Loucy (cell line): Measurements from ENCODE around the gene C1orf35.

ENCODE experiments used
- H2AFZ ChIP-seq: fragments of 200-600 bp; sonication (generic); 2 replicates; pipeline ENCODE4 v1.6.0; 2016; ENCODE audit warnings: antibody characterized with exemption, mild to moderate bottlenecking, low read length, moderate library complexity
- H3F3A ChIP-seq: fragments of 200-600 bp; 2 replicates; pipeline ENCODE4 v1.6.0; 2016; ENCODE audit warnings: antibody characterized with exemption, low read depth, mild to moderate bottlenecking
- H3K27me3 ChIP-seq: fragments of 200-600 bp; sonication (generic); 2 replicates; pipeline ENCODE4 v1.6.1; 2014; ENCODE audit warnings: low read length, mild to moderate bottlenecking; ENCODE audit not compliant: insufficient read depth, poor library complexity, severe bottlenecking
- H3K36me3 ChIP-seq: fragments of 200-600 bp; sonication (generic); 2 replicates; pipeline ENCODE4 v1.6.1; 2016; ENCODE audit warnings: low read length; ENCODE audit not compliant: insufficient read depth
- H3K4me1 ChIP-seq: fragments of 200-600 bp; sonication (generic); 2 replicates; pipeline ENCODE4 v1.5.1; 2014; ENCODE audit warnings: low read length, mild to moderate bottlenecking; ENCODE audit not compliant: insufficient read depth, poor library complexity, severe bottlenecking
- H3K4me2 ChIP-seq: fragments of 200-600 bp; sonication (generic); 2 replicates; pipeline ENCODE4 v1.6.0; 2014; ENCODE audit warnings: antibody characterized with exemption, low read length, low read depth, mild to moderate bottlenecking; ENCODE audit not compliant: poor library complexity, severe bottlenecking
- H3K4me3 ChIP-seq: fragments of 200-600 bp; sonication (generic); 2 replicates; pipeline ENCODE4 v1.5.1; 2014; ENCODE audit warnings: low read length, mild to moderate bottlenecking, mixed read lengths; ENCODE audit not compliant: poor library complexity, severe bottlenecking
- H3K79me2 ChIP-seq: fragments of 200-600 bp; sonication (generic); 2 replicates; pipeline ENCODE4 v1.6.1; 2014; ENCODE audit warnings: low read length; ENCODE audit not compliant: insufficient read depth
- H3K9ac ChIP-seq: fragments of 200-600 bp; sonication (generic); 2 replicates; pipeline ENCODE4 v1.6.0; 2014; ENCODE audit warnings: mild to moderate bottlenecking, low read depth, low read length, moderate library complexity; ENCODE audit not compliant: poor library complexity, severe bottlenecking
- H3K9me2 ChIP-seq: fragments of 200-600 bp; sonication (generic); replicated peaks from 2 replicates; pipeline ENCODE4 v1.6.1; 2016; ENCODE audit warnings: low read depth, low read length, mixed read lengths
- H3K9me3 ChIP-seq: fragments of 200-600 bp; sonication (generic); 2 replicates; pipeline ENCODE4 v1.6.1; 2014; ENCODE audit warnings: mild to moderate bottlenecking, antibody characterized with exemption, low read length, low read depth; ENCODE audit not compliant: insufficient read depth
- H4K20me1 ChIP-seq: fragments of 200-600 bp; sonication (generic); 2 replicates; pipeline ENCODE4 v1.6.0; 2014; ENCODE audit warnings: antibody characterized with exemption, low read length, mild to moderate bottlenecking; ENCODE audit not compliant: insufficient read depth, poor library complexity, severe bottlenecking
- EZH2phosphoT487 ChIP-seq: fragments of 200-600 bp; IDR thresholded peaks from 2 replicates; pipeline ENCODE4 v1.6.1; 2018; ENCODE audit warnings: antibody characterized with exemption, mild to moderate bottlenecking, moderate library complexity, borderline replicate concordance
- TF ChIP-seq, protein P1 (sequence below): fragments of 200-600 bp; sonication (generic); conservative IDR thresholded peaks from 2 replicates; pipeline ENCODE4 v1.5.1; 2014; ENCODE audit warnings: mild to moderate bottlenecking, antibody characterized with exemption, low read length

C1orf35 gene

DNA sequence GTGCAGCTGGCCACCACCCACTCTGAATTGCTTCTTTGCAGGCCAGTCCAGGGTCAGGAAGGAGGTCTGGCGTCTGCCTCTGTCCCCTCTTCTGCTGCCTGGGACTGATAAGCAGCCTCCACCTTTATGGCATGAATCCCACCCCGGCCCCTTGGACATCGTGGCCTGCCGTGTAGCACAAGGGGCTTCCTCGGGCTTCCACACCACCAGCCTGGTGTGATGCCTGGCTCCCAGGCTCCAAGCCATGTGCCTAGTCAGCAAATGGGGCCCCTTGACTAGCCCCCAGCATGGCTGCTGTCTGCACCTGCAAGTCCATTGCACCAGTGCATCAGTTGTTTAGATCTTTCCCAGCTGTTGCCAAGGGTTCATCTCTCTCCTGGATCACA, 30.5 kb downstream of the C1orf35 start:
- Histone ChIP-seq H3F3A (no peaks in the 10 kb centered on the region), H3K9me2 (no peaks in the 10 kb centered on the region), H3K79me2 (no peaks in the 10 kb centered on the region), H3K4me3 (no peak overlapping the region), H3K4me1 (no peaks in the 10 kb centered on the region), H3K4me2 (no peak overlapping the region), H2AFZ (no peak overlapping the region), H3K27me3 (no peaks in the 10 kb centered on the region), H3K36me3 (no peaks in the 10 kb centered on the region), H3K9me3 (no peaks in the 10 kb centered on the region), H3K9ac (no peak overlapping the region), H4K20me1 (no peaks in the 10 kb centered on the region)
- TF ChIP-seq, protein P1, sequence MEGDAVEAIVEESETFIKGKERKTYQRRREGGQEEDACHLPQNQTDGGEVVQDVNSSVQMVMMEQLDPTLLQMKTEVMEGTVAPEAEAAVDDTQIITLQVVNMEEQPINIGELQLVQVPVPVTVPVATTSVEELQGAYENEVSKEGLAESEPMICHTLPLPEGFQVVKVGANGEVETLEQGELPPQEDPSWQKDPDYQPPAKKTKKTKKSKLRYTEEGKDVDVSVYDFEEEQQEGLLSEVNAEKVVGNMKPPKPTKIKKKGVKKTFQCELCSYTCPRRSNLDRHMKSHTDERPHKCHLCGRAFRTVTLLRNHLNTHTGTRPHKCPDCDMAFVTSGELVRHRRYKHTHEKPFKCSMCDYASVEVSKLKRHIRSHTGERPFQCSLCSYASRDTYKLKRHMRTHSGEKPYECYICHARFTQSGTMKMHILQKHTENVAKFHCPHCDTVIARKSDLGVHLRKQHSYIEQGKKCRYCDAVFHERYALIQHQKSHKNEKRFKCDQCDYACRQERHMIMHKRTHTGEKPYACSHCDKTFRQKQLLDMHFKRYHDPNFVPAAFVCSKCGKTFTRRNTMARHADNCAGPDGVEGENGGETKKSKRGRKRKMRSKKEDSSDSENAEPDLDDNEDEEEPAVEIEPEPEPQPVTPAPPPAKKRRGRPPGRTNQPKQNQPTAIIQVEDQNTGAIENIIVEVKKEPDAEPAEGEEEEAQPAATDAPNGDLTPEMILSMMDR = no peak
- no peak for TF ChIP-seq EZH2phosphoT487

DNA sequence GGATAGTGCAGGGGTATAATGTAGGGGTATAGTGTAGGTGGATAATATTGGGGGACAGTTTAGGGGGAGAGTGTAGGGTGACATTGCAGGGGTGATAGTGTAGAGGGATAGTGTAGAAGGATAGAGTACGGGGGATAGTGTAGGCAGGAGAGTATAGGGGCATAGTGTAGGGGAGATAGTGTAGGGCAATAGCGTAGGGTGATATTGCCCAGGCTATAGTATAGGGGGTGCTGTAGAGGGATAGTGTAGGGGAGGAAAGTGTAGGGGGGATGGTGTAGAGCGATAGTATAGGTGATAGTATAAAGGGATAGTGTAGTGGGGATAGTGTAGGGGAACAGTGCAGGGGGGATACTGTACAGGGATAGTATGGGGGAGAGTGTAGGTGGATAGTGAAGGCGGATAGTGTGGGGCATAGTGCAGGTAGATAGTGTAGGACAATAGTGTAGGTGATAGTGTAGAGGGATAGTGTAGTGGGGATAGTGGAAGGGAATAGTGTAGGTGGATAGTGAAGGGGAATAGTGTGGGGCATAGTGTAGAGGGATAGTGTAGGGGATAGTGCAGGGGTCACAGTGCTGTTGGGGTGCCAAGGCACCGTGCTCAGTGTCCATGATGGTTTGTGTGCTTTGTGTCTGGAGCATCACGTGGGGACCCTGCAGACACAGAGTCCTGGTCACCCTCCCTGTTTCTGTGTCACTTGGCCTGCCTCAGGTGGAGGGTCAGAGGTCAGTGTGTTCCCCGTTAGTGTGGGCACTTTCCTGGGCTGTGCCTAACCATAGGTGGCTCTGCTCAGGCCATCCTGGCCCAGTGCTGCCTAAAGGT, 31.1 kb downstream of the C1orf35 start:
- no peaks in the 10 kb centered on the region for H4K20me1 ChIP-seq
- no peaks in the 10 kb centered on the region for H3F3A ChIP-seq
- H2AFZ ChIP-seq = no peak overlapping the region
- H3K4me2 ChIP-seq = no peak overlapping the region
- no peaks in the 10 kb centered on the region for H3K27me3 ChIP-seq
- H3K36me3 ChIP-seq = no peaks in the 10 kb centered on the region
- no peaks in the 10 kb centered on the region for H3K9me3 ChIP-seq
- TF ChIP-seq EZH2phosphoT487 = no peak
- TF ChIP-seq, protein P1 = no peak
- no peaks in the 10 kb centered on the region for H3K4me1 ChIP-seq
- no peak overlapping the region for H3K9ac ChIP-seq
- H3K9me2 ChIP-seq = no peaks in the 10 kb centered on the region
- H3K79me2 ChIP-seq = no peaks in the 10 kb centered on the region
- no peak overlapping the region for H3K4me3 ChIP-seq

DNA sequence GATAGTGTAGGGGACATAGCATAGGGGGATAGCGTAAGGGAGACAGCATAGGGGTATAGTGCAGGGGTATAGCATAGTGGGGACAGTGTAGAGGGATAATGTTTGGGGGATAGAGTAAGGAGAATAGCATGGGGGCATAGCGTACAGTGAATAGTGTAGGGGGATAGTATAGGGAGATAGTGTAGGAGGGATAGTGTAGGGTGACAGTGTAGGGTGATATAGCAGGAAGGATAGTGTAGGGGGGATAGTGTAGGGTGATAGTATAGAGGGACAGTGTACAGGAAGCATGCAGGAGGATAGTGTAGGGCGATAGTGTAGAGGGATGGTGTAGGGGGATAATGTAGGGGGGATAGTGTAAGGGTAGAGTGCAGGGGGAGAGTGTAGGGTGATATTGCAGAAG, 32.3 kb downstream of the C1orf35 start:
- Histone ChIP-seq H3K4me2 (no peak overlapping the region), H3K27me3 (no peaks in the 10 kb centered on the region), H2AFZ (no peak overlapping the region), H3K9me3 (no peaks in the 10 kb centered on the region), H3K9ac (no peak overlapping the region), H3K4me1 (no peaks in the 10 kb centered on the region), H3K36me3 (no peaks in the 10 kb centered on the region), H4K20me1 (no peaks in the 10 kb centered on the region), H3F3A (no peaks in the 10 kb centered on the region), H3K79me2 (no peaks in the 10 kb centered on the region), H3K9me2 (no peaks in the 10 kb centered on the region), H3K4me3 (no peak overlapping the region)
- TF ChIP-seq EZH2phosphoT487 = no peak
- TF ChIP-seq, protein P1 = no peak
